Effector memory CD4-positive, alpha-beta T cell (primary cell): ENCODE results near the gene LMLN.

Experiments used
- DNase-seq, 3 donors: peaks; one replicate each; pipeline ENCODE4 v3.0.0-alpha.2; 2020
- H3K27ac ChIP-seq: 2 replicates; pipeline ENCODE4 v1.7.0; 2013; ENCODE audit warnings: mild to moderate bottlenecking, low read length, moderate library complexity; ENCODE audit not compliant: insufficient read depth, poor library complexity, severe bottlenecking
- H3K27me3 ChIP-seq: replicated peaks from 2 replicates; pipeline ENCODE4 v1.7.0; 2013; ENCODE audit warnings: mild to moderate bottlenecking, low read length; ENCODE audit not compliant: insufficient read depth, control insufficient read depth, poor library complexity, severe bottlenecking
- H3K36me3 ChIP-seq: 2 replicates; pipeline ENCODE4 v1.7.0; 2013; ENCODE audit warnings: mild to moderate bottlenecking, low read length, moderate library complexity; ENCODE audit not compliant: control insufficient read depth, insufficient read depth
- H3K4me1 ChIP-seq: 2 replicates; pipeline ENCODE4 v1.7.0; 2013; ENCODE audit warnings: low read length, mild to moderate bottlenecking; ENCODE audit not compliant: control insufficient read depth, insufficient read depth, poor library complexity, severe bottlenecking
- H3K4me3 ChIP-seq: 2 replicates; pipeline ENCODE4 v1.7.0; 2013; ENCODE audit warnings: low read length, low read depth, mild to moderate bottlenecking; ENCODE audit not compliant: insufficient read depth, poor library complexity, severe bottlenecking
- H3K9me3 ChIP-seq: 2 replicates; pipeline ENCODE4 v1.7.0; 2013; ENCODE audit warnings: mild to moderate bottlenecking, low read length, moderate library complexity; ENCODE audit not compliant: control insufficient read depth

Gene LMLN

DNA sequence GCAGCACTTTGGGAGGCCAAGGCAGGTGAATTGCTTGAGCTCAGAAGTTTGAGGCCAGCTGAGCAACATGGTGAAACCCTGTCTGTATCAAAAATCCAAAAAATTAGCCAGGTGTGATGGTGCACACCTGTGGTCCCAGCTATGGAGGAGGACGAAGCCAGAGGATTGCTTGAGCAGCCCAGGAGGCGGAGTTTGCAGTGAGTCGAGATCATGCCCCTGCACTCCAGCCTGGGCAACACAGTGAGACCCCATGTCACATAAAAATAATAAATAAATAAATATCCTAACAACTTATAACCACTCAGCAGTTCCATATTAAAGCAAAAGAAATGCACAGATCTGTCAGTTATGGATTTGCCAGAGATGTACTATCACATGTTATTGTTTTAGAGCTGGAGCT lies 62.6 kb downstream of the LMLN start:
- H3K9me3 ChIP-seq = no peaks in the 10 kb centered on the region
- no peaks in the 10 kb centered on the region for H3K36me3 ChIP-seq
- no peak overlapping the region for H3K27ac ChIP-seq
- no peak overlapping the region for H3K4me3 ChIP-seq
- no peaks in the 10 kb centered on the region for H3K4me1 ChIP-seq
- H3K27me3 ChIP-seq = no peaks in the 10 kb centered on the region
- DNase-seq = no peak

DNA sequence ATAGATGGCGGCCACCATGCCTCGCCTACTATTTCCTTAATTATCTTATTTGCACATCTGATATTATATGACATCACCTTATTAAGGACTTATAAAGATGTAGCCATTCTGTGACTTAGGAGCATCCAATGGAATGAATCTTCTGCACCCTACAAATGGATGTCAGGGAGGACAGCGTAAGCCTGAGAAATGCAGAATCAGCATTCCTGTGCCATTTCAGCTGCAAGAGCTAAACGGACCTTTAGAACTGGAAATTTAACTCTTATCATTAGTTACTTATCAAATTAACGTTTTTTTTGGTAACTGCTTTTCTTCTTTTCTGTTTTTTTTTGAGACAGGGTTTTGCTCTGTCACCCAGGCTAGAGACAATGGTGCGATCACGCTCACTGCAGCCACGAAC lies 65.6 kb downstream of the LMLN start:
- Histone ChIP-seq H3K4me3 (no peak overlapping the region), H3K4me1 (no peaks in the 10 kb centered on the region), H3K27ac (no peak overlapping the region), H3K27me3 (no peaks in the 10 kb centered on the region), H3K9me3 (no peaks in the 10 kb centered on the region), H3K36me3 (no peaks in the 10 kb centered on the region)
- no peak for DNase-seq

DNA sequence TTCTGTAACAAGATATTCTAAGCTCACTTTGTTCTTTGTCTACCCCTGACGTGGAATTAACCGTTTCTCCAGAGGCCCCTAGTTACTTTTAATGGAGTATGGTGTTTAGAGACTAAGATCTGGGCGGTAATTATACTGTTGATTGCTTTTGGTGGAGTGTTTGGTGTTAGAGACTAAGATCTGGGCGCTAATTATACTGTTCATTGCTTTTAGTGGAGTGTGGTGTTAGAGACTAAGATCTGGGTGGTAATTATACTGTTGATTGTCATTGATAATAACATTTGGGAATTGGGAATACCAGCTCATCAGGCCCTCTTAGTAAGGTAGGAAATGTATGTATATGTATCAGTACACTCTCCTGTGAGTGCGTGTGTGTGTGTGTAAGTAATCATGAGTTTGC lies 66.6 kb downstream of the LMLN start:
- H3K9me3 ChIP-seq = no peaks in the 10 kb centered on the region
- no peaks in the 10 kb centered on the region for H3K4me1 ChIP-seq
- no peaks in the 10 kb centered on the region for H3K27me3 ChIP-seq
- no peak overlapping the region for H3K4me3 ChIP-seq
- no peaks in the 10 kb centered on the region for H3K36me3 ChIP-seq
- H3K27ac ChIP-seq = no peak overlapping the region
- no peak for DNase-seq

DNA sequence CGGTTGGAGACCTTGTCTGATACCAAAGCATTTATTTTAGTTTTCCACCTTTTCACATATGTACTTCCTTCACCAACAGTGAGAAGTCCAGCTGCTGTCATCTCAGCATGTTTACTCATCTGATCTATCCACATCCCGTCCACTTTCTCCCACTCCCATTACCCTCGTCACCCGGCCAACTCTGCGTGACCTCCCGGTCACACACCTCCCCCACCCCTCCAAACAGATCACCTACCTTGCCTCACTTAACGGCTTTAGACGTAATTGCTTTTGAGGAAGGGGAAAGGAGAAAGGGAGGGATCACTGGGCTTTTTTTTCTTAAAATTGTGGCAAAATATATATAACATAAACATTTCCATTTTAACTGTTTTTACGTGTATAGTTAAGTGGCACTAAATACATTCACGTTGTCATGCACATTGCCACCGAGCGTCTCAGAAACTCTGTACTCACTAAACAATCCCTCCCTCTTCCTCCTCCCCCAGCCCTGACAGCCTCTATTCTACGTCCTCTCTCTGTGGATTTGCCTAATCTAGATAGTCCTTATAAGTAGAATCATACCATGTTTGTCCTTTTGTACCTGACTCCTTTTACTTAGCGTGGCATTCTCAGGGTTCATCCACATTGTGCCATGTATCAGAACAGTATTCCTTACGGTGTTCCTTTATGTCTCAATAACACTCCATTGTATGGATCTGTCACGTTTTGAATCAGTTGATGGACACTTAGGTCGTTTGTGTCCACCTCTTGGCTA lies 67.2 kb downstream of the LMLN start:
- no peaks in the 10 kb centered on the region for H3K36me3 ChIP-seq
- DNase-seq = no peak
- no peaks in the 10 kb centered on the region for H3K9me3 ChIP-seq
- no peaks in the 10 kb centered on the region for H3K27me3 ChIP-seq
- H3K4me1 ChIP-seq = no peaks in the 10 kb centered on the region
- H3K27ac ChIP-seq = no peak overlapping the region
- no peak overlapping the region for H3K4me3 ChIP-seq

DNA sequence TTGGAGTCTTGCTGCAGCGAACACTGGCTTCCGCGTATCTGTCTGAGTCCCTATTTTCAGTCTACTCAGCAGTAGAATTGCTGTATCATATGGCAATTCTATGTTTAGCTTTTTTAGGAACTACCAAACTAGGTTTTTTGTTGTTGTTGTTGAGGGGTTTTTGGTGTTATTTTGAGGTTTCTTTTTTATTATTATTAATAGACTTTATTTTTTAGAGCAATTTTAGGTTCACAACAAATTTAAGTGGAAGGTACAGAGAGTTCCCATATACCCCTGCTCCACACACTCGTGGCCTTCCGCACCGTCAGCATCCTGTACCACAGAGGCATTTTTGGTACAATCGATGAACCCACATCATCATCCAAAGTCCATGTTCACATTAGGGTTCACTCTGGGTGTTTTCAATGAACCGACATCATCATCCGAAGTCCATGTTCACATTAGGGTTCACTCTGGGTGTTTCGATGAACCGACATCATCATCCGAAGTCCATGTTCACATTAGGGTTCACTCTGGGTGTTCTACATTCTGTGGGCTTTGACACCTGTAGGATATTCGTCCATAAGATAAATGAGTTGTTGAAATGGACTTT lies 67.9 kb downstream of the LMLN start:
- H3K27ac ChIP-seq = no peak overlapping the region
- no peaks in the 10 kb centered on the region for H3K36me3 ChIP-seq
- no peaks in the 10 kb centered on the region for H3K27me3 ChIP-seq
- DNase-seq = no peak
- no peaks in the 10 kb centered on the region for H3K9me3 ChIP-seq
- no peak overlapping the region for H3K4me3 ChIP-seq
- no peaks in the 10 kb centered on the region for H3K4me1 ChIP-seq

DNA sequence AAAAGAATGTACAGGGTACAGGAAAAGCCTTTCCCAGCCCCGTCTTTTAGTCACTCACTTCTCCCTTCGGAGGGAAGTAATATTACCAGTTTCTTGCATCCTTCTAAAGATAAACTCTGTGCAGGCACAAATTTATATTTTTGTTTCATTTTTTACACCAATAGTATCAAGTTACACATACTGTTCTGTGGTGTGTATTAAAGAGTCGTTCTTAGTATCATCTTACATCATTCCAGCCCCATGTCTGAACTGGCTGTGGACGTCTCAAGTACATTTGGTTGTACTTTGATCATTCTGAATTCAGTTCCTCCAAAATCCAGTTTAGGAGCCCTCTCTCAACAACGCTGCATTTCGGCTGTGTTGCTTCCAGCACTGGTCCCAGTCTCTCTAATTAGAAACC lies 68.7 kb downstream of the LMLN start:
- DNase-seq = no peak
- H3K27me3 ChIP-seq = no peaks in the 10 kb centered on the region
- no peak overlapping the region for H3K27ac ChIP-seq
- no peaks in the 10 kb centered on the region for H3K36me3 ChIP-seq
- no peaks in the 10 kb centered on the region for H3K9me3 ChIP-seq
- no peak overlapping the region for H3K4me3 ChIP-seq
- no peaks in the 10 kb centered on the region for H3K4me1 ChIP-seq

DNA sequence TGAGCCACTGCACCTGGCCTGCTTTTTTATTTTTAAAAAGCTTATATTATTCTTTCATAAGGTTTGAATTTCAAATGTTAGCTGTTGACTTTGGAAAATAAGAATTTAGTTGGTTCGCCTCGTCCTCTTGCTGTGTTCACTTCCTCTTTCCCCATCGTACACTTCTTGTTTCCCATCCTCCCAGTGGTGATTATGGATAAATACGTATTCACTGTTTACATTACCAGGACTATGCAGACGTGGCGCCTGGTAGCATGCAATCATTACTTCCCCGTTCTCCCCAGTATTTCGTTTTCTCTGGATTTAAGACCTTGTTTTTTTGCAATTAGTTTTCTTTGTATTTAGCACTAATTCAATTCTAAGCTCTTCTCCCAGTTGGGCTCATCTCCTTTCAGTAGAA lies 70.1 kb downstream of the LMLN start:
- H3K27me3 ChIP-seq = no peaks in the 10 kb centered on the region
- H3K27ac ChIP-seq = no peak overlapping the region
- DNase-seq = no peak
- no peaks in the 10 kb centered on the region for H3K9me3 ChIP-seq
- no peaks in the 10 kb centered on the region for H3K36me3 ChIP-seq
- no peak overlapping the region for H3K4me3 ChIP-seq
- H3K4me1 ChIP-seq = no peaks in the 10 kb centered on the region

DNA sequence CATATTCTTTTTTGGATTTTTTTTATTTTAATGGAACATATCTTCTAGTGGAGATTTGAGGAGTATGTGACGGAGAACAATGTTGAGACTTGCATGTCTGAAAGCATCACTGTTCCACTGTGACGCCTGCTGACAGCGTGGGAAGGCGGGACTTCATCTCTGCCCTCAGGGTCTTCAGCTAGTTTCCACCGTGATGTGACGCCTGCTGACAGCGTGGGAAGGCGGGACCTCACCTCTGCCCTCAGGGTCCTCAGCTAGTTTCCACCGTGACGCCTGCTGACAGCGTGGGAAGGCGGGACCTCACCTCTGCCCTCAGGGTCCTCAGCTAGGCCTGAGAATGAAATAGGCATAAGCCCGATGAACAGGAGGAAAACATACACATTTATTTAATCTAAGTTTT lies 70.7 kb downstream of the LMLN start:
- no peaks in the 10 kb centered on the region for H3K4me1 ChIP-seq
- H3K27ac ChIP-seq = no peak overlapping the region

DNA sequence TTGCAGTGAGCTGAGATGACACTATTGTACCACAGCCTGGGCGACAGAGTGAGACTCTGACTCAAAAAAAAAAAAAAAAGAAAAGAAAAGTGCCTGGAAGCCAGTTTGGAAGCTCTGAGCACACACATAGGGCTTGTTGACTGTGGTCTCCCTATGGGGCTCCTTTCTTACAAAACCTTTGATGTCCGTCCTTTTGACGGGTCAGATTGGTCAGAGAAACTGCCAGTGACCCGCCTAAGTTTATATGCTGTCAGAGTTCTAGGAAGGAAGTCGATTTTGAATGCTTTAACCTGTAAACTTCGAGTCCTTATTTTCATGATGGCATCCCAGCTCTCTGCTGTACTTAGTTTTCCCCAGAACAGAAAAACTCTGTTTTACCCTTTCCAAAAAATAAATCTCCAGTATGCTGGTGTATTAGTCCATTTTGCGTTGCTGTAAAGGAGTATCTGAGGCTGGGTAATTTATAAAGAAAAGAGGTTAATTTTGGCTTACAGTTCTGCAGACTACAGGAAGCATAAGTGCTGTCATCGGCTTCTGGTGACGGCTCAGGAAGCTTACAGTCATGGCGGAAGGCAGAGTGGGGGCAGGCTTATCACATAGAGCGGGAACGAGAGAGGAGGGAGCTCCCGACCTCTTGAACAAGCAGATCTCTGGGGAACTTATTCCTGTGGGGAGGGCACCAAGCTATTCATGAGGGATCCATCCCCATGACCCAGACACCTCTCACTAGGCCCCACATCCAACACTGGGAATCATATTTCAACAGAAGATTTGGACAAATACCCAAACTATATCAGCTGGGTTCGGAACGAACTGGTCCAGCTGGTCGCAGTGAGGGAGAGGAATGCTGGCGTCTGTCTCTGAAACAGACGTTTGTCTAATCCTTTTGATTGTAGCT lies 72.3 kb downstream of the LMLN start:
- Histone ChIP-seq H3K27ac (no peak overlapping the region), H3K9me3 (no peaks in the 10 kb centered on the region)

More for the DNA sequence above, 70.7 kb downstream of the LMLN start:
- Histone ChIP-seq H3K36me3 (no peaks in the 10 kb centered on the region), H3K9me3 (no peaks in the 10 kb centered on the region), H3K27me3 (no peaks in the 10 kb centered on the region), H3K4me3 (no peak overlapping the region)
- no peak for DNase-seq

DNA sequence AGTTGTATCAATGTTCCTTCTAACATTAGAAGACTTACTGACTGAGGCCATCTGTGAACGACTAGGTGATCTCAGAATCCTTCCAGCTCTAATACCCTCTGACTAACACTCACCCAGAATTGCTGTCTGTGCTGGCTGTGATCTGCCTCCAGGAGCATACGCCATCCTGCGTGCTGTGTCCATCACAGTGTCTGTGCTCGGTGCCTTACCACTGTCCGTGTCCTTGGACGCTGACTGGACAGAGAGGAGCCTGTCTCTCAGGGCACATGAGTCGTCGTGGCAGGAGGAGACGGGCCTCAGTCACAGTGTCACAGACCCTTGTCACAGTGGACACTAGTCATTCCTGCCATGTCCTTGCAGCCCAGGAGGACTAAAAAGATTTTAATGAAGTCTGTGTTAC lies 83.1 kb downstream of the LMLN start:
- Histone ChIP-seq H3K27me3 (no peaks in the 10 kb centered on the region), H3K27ac (no peak overlapping the region), H3K4me1 (no peaks in the 10 kb centered on the region), H3K4me3 (no peak overlapping the region), H3K36me3 (no peaks in the 10 kb centered on the region), H3K9me3 (no peaks in the 10 kb centered on the region)
- DNase-seq = no peak

More for the DNA sequence above, 72.3 kb downstream of the LMLN start:
- Histone ChIP-seq H3K36me3 (no peaks in the 10 kb centered on the region), H3K4me3 (no peak overlapping the region), H3K4me1 (no peaks in the 10 kb centered on the region), H3K27me3 (no peaks in the 10 kb centered on the region)
- no peak for DNase-seq
